Left cardiac atrium (tissue), 4 donors: Measurements from ENCODE around the gene PIEZO1. TPM values are rescaled to one million over a fixed set of nuclear protein-coding genes. Genes with fewer than 3 reads are reported as not detected.
A peak's percentile ranks its signal among the peaks of the same experiment; 100 is the strongest.

ENCODE experiments used
- ATAC-seq, 2 donors: fragments of 200-7000 bp; cut with Tn5 transposase; one replicate each; pipeline ENCODE4 v1.9.1; 2020; ENCODE audit warnings: mild to moderate bottlenecking in 2 of 2, moderate library complexity in 2 of 2
- DNase-seq: peaks from one replicate; pipeline ENCODE4 v3.0.0-alpha.2; 2020
- intact Hi-C, 2 donors: fragments of 100-400 bp; cut with DNase I; formaldehyde crosslinking; loops; one replicate each; pipeline versions ENCODE4 v1.14.1 to v1.15.1; 2022 to 2023
- total RNA-seq, 2 donors: library from RNA; stranded (reverse); fragmentation: NEBNext Ultra II Directional; extraction: Animal tissue kit (Norgen Biotek cat#: 25700); gene quantifications; one replicate each; pipeline ENCODE4 v1.2.1, GENCODE V29; 2021
- donor health status: DM: no; HTN: yes; CAD: no.
- donor health status: DM: no; HTN: yes; CAD: no; lungs with severe emphysema.
- donor health status: DM: yes; HTN: yes; CAD: no.
- donor health status: Dilated cardiomyopathy.

PIEZO1 gene
- total RNA-seq, 2 donors from 2014 or later, result 50.6 to 63.6 TPM

- intact Hi-C loops, result no loop called here
- no peak for ATAC-seq
- DNase-seq, result no peak
Observed at GRCh38 chr16:88807142-88807625, 22.2 kb upstream of the PIEZO1 start.

- DNase-seq (no peak), ATAC-seq (no peak)
- intact Hi-C loops, result no loop called here
Observed at GRCh38 chr16:88806491-88807111, 21.6 kb upstream of the PIEZO1 start.

- intact Hi-C loops, result no loop called here
- ATAC-seq, result no peak
- no peak for DNase-seq
Observed at GRCh38 chr16:88805887-88806393, 20.9 kb upstream of the PIEZO1 start.

GRCh38 chr16:88805340-88805715 lies 20.3 kb upstream of the PIEZO1 start:
- intact Hi-C loops, result no loop called here
- ATAC-seq (no peak), DNase-seq (no peak)

GRCh38 chr16:88804552-88805339 lies 19.7 kb upstream of the PIEZO1 start:
- DNase-seq (no peak), ATAC-seq (no peak)
- intact Hi-C loops, result no loop called here

- ATAC-seq (no peak), DNase-seq (no peak)
- intact Hi-C loops, result no loop called here
Observed at GRCh38 chr16:88804173-88804551, 19.1 kb upstream of the PIEZO1 start.

GRCh38 chr16:88803264-88803987 lies 18.4 kb upstream of the PIEZO1 start, which contains the start of gene CDT1:
Gene CDT1, plus strand, starts transcription at chr16:88803789. Its CDS starts 43 bp downstream, at chr16:88803832.
- intact Hi-C loops, result no loop called here
- ATAC-seq, result peak; percentile 71 to 84

GRCh38 chr16:88800277-88800592 lies 15.2 kb upstream of the PIEZO1 start:
- ATAC-seq (no peak), DNase-seq (no peak)
- intact Hi-C loops, result no loop called here

More at GRCh38 chr16:88803264-88803987, 18.4 kb upstream of the PIEZO1 start, which contains the start of gene CDT1:
- peak; percentile 86 for DNase-seq

GRCh38 chr16:88799569-88800276 lies 14.7 kb upstream of the PIEZO1 start:
- DNase-seq (no peak), ATAC-seq (no peak)
- intact Hi-C loops, result no loop called here

GRCh38 chr16:88798772-88799455 lies 13.9 kb upstream of the PIEZO1 start:
- intact Hi-C loops, result no loop called here
- ATAC-seq (no peak), DNase-seq (no peak)

GRCh38 chr16:88798073-88798472 lies 13.1 kb upstream of the PIEZO1 start:
- DNase-seq (no peak), ATAC-seq (no peak)
- intact Hi-C loops, result no loop called here

GRCh38 chr16:88796278-88796677 lies 11.3 kb upstream of the PIEZO1 start:
- ATAC-seq, result no peak
- DNase-seq, result no peak
- intact Hi-C loops, result no loop called here

GRCh38 chr16:88793251-88793954 lies 8.4 kb upstream of the PIEZO1 start:
- ATAC-seq (no peak), DNase-seq (no peak)
- intact Hi-C loops, result no loop called here

- intact Hi-C loops, result no loop called here
- DNase-seq (no peak), ATAC-seq (no peak)
Observed at GRCh38 chr16:88792668-88793250, 7.7 kb upstream of the PIEZO1 start.

- DNase-seq, result no peak
- intact Hi-C loops, result no loop called here
- no peak for ATAC-seq
Observed at GRCh38 chr16:88792078-88792550, 7.1 kb upstream of the PIEZO1 start.

GRCh38 chr16:88790312-88791211 lies 5.5 kb upstream of the PIEZO1 start:
- intact Hi-C loops, result no loop called here
- ATAC-seq (peak; percentile 47 to 75), DNase-seq (peak; percentile 53)

- intact Hi-C loops, result loop anchor here in 1 of 2 donors (5.0 kb wide), 1 partner anchor 47 kb away; no protein-coding TSS in a partner anchor
- no peak for ATAC-seq
- no peak for DNase-seq
Observed at GRCh38 chr16:88789594-88789993, 4.6 kb upstream of the PIEZO1 start.
